Measurements from ENCODE around the gene CSTF1. TPM values are rescaled to one million over a fixed set of nuclear protein-coding genes. Genes with fewer than 3 reads are reported as not detected.

CSTF1 gene
- total and polyA plus RNA-seq, 3 donors from 2014 or later = 41.8 to 80.6 (median 53.3) TPM

GRCh38 chr20:56352345-56353055, 39.9 kb upstream of the CSTF1 start:
- H3K27ac ChIP-seq = no peak overlapping the region
- H3K36me3 ChIP-seq (ENCODE audit: low read depth, missing control alignments) = no peaks in the 10 kb centered on the region
- intact Hi-C loops (cut with DNase I; ENCODE audit: low total_unique reads) = no loop called here
- 81 to 85% methylated on average over 5 of the region's 5 CpGs for WGBS, 2 donors
- H3K4me1 ChIP-seq = no peaks in the 10 kb centered on the region
- H3K9me3 ChIP-seq = no peaks in the 10 kb centered on the region
- no peak overlapping the region for H3K4me3 ChIP-seq
- no peaks in the 10 kb centered on the region for H3K27me3 ChIP-seq
- TF ChIP-seq CTCF (IDR thresholded peaks at IDR 0.05) (no peak), POLR2A (IDR thresholded peaks at IDR 0.05) (no peak)
- no peak for DNase-seq

DNA sequence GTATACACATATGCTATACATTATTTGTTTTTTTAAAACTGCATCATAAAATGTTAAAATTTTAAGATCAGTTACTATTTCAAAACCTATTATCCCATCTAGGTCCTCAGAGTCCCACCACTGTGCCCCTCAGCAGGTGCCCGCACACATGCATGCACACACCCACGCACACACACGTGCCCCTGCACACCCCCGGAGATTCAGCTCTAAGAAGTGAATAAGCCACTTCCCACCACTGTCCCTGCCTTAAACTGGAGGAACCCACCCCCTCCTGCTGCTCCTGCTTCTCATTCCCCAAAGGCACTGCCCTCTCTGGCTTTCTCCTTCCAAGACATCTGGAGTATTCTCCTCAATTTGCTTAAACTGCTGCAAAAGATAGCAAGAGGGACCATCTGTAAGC, 39.1 kb upstream of the CSTF1 start:
- Histone ChIP-seq H3K36me3 (ENCODE audit: low read depth, missing control alignments) (no peaks in the 10 kb centered on the region), H3K27ac (no peak overlapping the region), H3K27me3 (no peaks in the 10 kb centered on the region), H3K4me3 (no peak overlapping the region), H3K9me3 (no peaks in the 10 kb centered on the region), H3K4me1 (no peaks in the 10 kb centered on the region)
- no peak for DNase-seq
- no peak for TF ChIP-seq CTCF (IDR thresholded peaks at IDR 0.05)
- WGBS, 2 donors = 68 to 70% methylated on average over 4 of the region's 4 CpGs
- intact Hi-C loops (cut with DNase I; ENCODE audit: low total_unique reads) = no loop called here

DNA sequence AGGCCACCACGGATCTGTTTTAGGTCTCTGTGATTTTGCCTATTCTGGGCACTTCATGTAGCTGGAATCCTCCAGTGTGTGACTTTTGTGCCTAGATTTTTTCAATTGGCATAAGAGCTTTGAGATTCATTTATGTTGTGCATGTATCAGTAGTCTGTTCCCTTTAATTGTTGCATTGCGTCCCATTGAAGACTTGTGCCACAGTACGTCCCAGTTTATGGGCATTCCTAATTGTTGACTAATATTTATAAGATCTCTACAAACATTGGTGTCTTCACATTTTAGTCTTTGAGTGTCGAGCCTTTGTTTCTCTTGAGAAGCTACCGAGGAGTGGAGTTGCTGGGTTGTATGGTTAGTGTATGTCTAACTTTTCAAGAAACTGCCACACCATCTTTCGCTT, 34.4 kb upstream of the CSTF1 start:
- WGBS, 2 donors = 35 to 39% methylated on average over 6 of the region's 6 CpGs
- H3K9me3 ChIP-seq = no peaks in the 10 kb centered on the region
- DNase-seq = no peak
- H3K27me3 ChIP-seq = no peaks in the 10 kb centered on the region
- TF ChIP-seq CTCF (IDR thresholded peaks at IDR 0.05) (no peak), POLR2A (IDR thresholded peaks at IDR 0.05) (no peak)
- peak overlapping the region; percentile 29 to 98 for H3K4me3 ChIP-seq
- no peaks in the 10 kb centered on the region for H3K36me3 ChIP-seq (ENCODE audit: low read depth, missing control alignments)
- intact Hi-C loops (cut with DNase I; ENCODE audit: low total_unique reads) = no loop called here
- H3K4me1 ChIP-seq = peaks cover 20% of the 10 kb centered on the region
- no peak overlapping the region for H3K27ac ChIP-seq

DNA sequence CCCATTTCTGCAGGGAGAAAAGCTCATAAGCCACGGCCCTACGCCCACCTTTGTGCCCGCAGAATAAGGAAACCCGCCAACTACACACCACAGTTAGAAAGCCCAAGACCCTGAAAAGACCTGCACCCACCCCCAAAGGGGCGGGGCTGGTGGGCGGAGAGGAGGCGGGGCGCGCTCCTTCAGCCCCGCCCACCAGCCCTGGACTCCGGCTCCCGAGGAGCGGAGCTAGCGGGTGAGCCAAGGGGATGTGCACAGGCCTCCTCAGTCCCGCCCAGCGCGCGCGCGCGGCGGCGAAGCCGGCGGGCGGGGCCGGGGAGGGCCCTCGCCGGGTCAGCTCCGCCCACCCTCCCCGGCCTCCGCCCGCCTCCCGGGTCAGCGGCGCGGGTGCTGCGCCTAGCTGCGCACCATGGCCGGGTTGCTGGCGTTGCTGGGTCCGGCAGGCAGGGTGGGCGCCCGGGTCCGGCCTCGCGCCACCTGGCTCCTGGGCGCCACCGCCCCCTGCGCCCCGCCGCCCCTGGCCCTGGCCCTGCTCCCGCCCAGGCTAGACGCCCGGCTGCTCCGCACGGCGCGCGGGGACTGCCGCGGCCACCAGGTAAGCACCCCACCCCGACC, 33.7 kb upstream of the CSTF1 start, which contains the start of gene FAM210B:
Gene FAM210B, plus strand, starts transcription at position 375 of the 612 bp plus-strand sequence. Its CDS starts 32 bp downstream, at position 407.
- Histone ChIP-seq H3K4me3 (peak within 1 kb of the TSS; percentile 79 to 98), H3K36me3 (ENCODE audit: low read depth, missing control alignments) (no peaks in the 10 kb centered on the region), H3K9me3 (no peaks in the 10 kb centered on the region), H3K27me3 (no peaks in the 10 kb centered on the region), H3K4me1 (peaks cover 22% of the 10 kb centered on the region), H3K27ac (peak within 1 kb of the TSS; percentile 69 to 88)
- WGBS, 2 donors = 1% methylated on average over 13 to 50 of the region's 63 CpGs
- TF ChIP-seq POLR2A (IDR thresholded peaks at IDR 0.05) (peak; percentile 5), CTCF (IDR thresholded peaks at IDR 0.05) (no peak)
- peak; percentile 93 for DNase-seq
- intact Hi-C loops (cut with DNase I; ENCODE audit: low total_unique reads) = no loop called here

Data from testis (tissue), 3 donors.